Colonic mucosa (tissue), 4 donors: Measurements from ENCODE around the gene EHBP1. TPM values are rescaled to one million over a fixed set of nuclear protein-coding genes. Genes with fewer than 3 reads are reported as not detected.

ENCODE experiments used
- DNase-seq: peaks from one replicate; pipeline ENCODE4 v3.0.0-alpha.2; 2020
- H3K27ac ChIP-seq: fragments of 200-600 bp; one replicate; pipeline ENCODE4 v1.8.0; 2021
- H3K27me3 ChIP-seq: fragments of 200-600 bp; one replicate; pipeline ENCODE4 v1.8.0; 2021
- H3K36me3 ChIP-seq: fragments of 200-600 bp; one replicate; pipeline ENCODE4 v1.8.0; 2021
- H3K4me1 ChIP-seq: fragments of 200-600 bp; one replicate; pipeline ENCODE4 v1.8.0; 2021; ENCODE audit warnings: mild to moderate bottlenecking
- H3K4me3 ChIP-seq: fragments of 200-600 bp; one replicate; pipeline ENCODE4 v1.8.0; 2021
- H3K9ac ChIP-seq, 2 donors: one replicate each; pipeline ENCODE4 v1.7.0; 2013; ENCODE audit warnings: control low read depth in 2 of 2, low read depth in 2 of 2, low read length in 2 of 2
- H3K9me3 ChIP-seq: fragments of 200-600 bp; one replicate; pipeline ENCODE4 v1.8.0; 2021
- CTCF ChIP-seq: fragments of 200-600 bp; IDR thresholded peaks from one replicate; pipeline ENCODE4 v1.8.0; 2022; ENCODE audit warnings: antibody characterized with exemption, mild to moderate bottlenecking
- intact Hi-C: fragments of 100-400 bp; cut with DNase I; formaldehyde crosslinking; loops from one replicate; pipeline ENCODE4 v1.14.1; 2022
- total RNA-seq, 2 donors: library from RNA; stranded (reverse); fragmentation: NEBNext Ultra II Directional in 1 of 2; extraction: Animal tissue kit (Norgen Biotek cat#: 25700) in 1 of 2; gene quantifications; one replicate each; pipeline ENCODE4 v1.2.1, GENCODE V29; 2021
- donor health status: healthy.
- donor health status: DM: no; HTN: no; CAD: no.
- donor health status: DM: no; HTN: no; CAD: no.

Gene EHBP1
- total RNA-seq, 2 donors from 2014 or later, result 23.6 to 32.7 TPM

- Histone ChIP-seq H3K27me3 (no peaks in the 10 kb centered on the region), H3K4me3 (no peak overlapping the region), H3K9me3 (no peaks in the 10 kb centered on the region), H3K4me1 (no peaks in the 10 kb centered on the region), H3K27ac (no peak overlapping the region), H3K9ac (no peak overlapping the region), H3K36me3 (no peaks in the 10 kb centered on the region)
- no peak for TF ChIP-seq CTCF
- no peak for DNase-seq
- intact Hi-C loops, result no loop called here
These were observed 202.6 kb downstream of the EHBP1 start for GRCh38 chr2:62908145-62908544.

- Histone ChIP-seq H3K36me3 (no peaks in the 10 kb centered on the region), H3K9ac (no peak overlapping the region), H3K4me3 (no peak overlapping the region), H3K27me3 (no peaks in the 10 kb centered on the region), H3K9me3 (no peaks in the 10 kb centered on the region), H3K27ac (no peak overlapping the region), H3K4me1 (no peaks in the 10 kb centered on the region)
- intact Hi-C loops, result no loop called here
- TF ChIP-seq CTCF, result no peak
- no peak for DNase-seq
These were observed 207.8 kb downstream of the EHBP1 start for GRCh38 chr2:62913311-62913710.

DNA sequence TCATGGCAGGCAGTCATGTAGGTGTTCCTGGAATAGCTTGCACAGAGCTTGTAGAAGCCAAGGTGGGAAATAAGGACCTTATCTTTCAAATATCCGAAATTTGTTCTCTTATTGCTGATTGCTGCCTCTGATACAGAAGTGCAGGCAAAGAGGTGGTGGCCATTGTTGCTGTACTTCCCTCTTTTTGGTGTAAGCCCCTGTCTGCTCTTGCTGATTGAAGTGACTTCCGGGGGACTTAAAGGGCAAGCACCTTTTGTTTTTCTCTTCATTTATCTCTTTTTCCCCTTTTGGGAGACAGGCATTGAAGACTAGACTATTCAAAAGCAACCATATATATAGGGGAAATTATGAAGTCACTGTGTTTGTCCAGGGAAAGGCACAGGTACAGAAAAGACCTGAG lies 213.5 kb downstream of the EHBP1 start:
- H3K9ac ChIP-seq, result no peak overlapping the region
- intact Hi-C loops, result no loop called here

DNA sequence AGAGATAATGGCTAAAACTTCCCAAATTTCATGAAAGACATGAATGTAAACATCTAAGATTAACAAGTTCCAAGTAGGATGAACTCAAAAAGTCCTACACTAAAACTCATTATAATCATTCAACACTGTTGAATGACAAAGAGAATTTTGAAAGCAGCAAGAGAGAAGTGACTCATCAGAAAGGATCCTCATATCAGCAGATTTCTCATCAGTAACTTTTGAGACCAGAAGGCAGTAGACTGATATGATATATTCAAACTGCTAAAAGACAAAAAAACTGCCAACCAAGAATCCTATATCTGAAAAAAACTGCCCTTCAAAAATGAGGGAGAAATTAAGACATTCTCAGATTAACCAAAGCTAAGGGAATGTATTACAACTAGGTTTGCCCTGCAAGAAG lies 214.6 kb downstream of the EHBP1 start:
- Histone ChIP-seq H3K27ac (no peak overlapping the region), H3K4me1 (no peaks in the 10 kb centered on the region), H3K9ac (no peak overlapping the region), H3K36me3 (no peaks in the 10 kb centered on the region), H3K27me3 (no peaks in the 10 kb centered on the region), H3K9me3 (no peaks in the 10 kb centered on the region), H3K4me3 (no peak overlapping the region)
- no peak for DNase-seq
- intact Hi-C loops, result no loop called here
- TF ChIP-seq CTCF, result no peak

More for the DNA sequence above, 213.5 kb downstream of the EHBP1 start:
- no peak overlapping the region for H3K27ac ChIP-seq
- H3K4me3 ChIP-seq, result no peak overlapping the region
- no peak for DNase-seq
- H3K27me3 ChIP-seq, result no peaks in the 10 kb centered on the region
- H3K36me3 ChIP-seq, result no peaks in the 10 kb centered on the region
- no peaks in the 10 kb centered on the region for H3K4me1 ChIP-seq
- TF ChIP-seq CTCF, result no peak
- H3K9me3 ChIP-seq, result no peaks in the 10 kb centered on the region

DNA sequence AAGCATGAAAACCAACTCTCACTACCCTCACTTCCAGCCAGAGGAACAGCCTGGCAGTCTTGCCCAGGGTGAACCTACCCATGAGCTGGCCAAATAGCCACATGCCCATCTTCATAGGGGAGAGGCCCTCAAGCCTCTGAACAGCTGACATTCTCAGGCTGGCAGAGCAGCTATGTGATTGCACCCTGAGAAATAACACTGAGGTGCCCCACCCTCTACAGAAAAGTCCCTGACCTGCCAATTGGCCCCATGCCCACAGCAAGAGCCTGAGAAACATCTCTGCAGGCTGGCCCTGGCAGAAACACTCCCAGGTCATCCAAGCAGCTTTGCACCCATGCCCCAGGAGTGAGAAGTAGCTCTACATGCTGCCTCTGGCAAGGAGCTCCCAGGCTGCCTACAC lies 217.7 kb downstream of the EHBP1 start:
- no peaks in the 10 kb centered on the region for H3K36me3 ChIP-seq
- no peak for TF ChIP-seq CTCF
- no peaks in the 10 kb centered on the region for H3K9me3 ChIP-seq
- H3K9ac ChIP-seq, result no peak overlapping the region
- DNase-seq, result no peak
- intact Hi-C loops, result no loop called here
- no peak overlapping the region for H3K4me3 ChIP-seq
- no peaks in the 10 kb centered on the region for H3K27me3 ChIP-seq
- no peak overlapping the region for H3K27ac ChIP-seq
- H3K4me1 ChIP-seq, result no peaks in the 10 kb centered on the region

- intact Hi-C loops, result no loop called here
- no peak overlapping the region for H3K9ac ChIP-seq
- no peaks in the 10 kb centered on the region for H3K4me1 ChIP-seq
- H3K4me3 ChIP-seq, result no peak overlapping the region
- no peak for TF ChIP-seq CTCF
- H3K9me3 ChIP-seq, result no peaks in the 10 kb centered on the region
- no peak overlapping the region for H3K27ac ChIP-seq
- H3K27me3 ChIP-seq, result no peaks in the 10 kb centered on the region
- DNase-seq, result no peak
- no peaks in the 10 kb centered on the region for H3K36me3 ChIP-seq
These were observed 218.4 kb downstream of the EHBP1 start for GRCh38 chr2:62923881-62924280.
